CD4-positive, alpha-beta T cell treated with Interleukin-17A for 4 hours (primary cell): ENCODE data around the gene ACVR2B.

Experiments used
- DNase-seq: peaks from one replicate; pipeline ENCODE4 v3.0.0-alpha.2; 2020; ENCODE audit warnings: mixed read lengths

The ACVR2B gene

DNA sequence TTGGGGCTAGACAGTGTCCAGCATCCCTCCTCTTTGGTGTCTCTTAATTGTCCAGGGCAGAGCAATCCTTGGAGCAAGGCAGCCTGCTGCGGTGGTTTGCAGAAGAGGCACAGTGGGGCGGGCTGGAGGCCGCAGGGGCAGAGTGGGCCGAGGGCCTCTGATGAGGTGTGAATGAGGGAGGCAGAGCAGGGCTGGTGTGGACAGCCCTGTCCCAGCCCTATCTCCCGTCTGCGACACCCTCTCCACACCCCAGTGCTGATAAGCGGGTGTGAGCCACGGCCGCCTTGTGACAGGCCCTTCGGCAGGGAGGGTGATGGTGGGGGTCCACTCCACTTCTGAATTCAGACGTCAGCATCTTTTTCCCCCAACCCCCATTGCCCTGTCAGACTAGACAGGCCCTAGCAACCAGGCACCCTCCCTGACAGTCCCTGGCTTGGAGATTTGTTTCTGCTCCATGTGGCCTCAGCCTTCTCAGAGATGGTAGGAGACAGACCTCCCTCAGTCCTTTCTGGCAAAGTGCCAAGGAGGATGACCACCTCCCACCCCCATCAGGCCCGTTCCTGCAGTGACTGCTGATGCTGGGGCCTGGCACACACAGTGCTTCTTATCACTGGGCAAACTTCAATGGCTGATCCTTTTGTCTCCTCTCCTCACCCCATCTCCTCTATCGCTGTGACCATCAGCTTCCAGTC is 79.7 kb downstream of the ACVR2B start:
- DNase-seq, result no peak

DNA sequence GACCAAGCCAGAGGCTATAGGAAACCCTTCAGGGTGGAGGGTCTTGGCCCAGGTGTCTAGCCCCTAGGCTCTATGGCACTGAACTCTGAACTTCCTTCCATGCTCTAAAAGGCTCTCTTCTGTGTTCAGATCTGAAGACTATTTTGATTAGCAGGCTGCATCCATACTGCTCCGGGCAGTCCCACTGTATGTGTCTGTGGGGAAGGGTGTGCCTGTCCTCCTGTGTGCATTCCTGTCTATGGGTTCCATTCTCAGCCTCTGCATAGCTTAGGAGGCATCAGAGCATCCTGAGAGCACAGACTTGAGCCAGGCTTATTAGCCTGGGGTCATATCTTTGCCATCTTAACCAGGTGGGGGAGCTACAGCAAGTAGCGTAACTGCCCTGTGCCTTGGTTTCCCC is 80.5 kb downstream of the ACVR2B start:
- no peak for DNase-seq

DNA sequence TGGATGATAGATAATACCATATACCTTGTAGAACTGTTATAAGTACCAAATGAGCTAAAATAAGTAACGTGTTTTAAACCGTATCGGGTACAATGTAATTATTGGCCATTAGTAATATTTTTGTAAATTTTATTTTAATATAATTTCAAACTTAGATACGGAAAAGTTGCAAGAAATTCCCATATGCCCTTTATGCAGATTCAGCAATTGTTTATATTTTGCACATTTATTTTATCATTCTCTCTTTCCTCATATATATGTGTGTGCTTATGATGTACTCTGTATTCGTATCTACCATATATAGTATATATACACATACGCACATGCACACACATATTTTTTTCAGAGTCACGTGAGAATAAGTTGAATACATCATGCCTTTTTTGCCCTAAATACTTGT is 80.9 kb downstream of the ACVR2B start:
- no peak for DNase-seq

DNA sequence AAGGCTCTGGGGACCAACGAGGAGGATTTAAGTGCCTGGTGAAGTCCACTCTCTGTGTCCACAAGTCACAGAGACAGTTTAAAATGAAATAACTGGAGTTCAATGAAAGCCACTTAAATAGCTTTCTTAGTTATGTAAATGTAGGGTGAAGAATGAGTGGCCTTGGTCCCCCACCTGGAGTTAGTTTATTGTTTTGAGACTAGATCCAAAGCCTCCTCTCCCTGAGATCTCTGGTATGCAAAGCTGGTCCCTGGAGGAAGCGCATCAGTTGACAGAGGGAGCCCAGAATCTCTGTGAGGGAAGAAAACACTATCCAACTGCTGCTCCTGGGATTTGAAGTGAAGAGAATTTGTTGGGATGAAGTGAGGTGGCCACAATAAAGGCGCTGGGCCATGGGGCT is 83.0 kb downstream of the ACVR2B start:
- no peak for DNase-seq

DNA sequence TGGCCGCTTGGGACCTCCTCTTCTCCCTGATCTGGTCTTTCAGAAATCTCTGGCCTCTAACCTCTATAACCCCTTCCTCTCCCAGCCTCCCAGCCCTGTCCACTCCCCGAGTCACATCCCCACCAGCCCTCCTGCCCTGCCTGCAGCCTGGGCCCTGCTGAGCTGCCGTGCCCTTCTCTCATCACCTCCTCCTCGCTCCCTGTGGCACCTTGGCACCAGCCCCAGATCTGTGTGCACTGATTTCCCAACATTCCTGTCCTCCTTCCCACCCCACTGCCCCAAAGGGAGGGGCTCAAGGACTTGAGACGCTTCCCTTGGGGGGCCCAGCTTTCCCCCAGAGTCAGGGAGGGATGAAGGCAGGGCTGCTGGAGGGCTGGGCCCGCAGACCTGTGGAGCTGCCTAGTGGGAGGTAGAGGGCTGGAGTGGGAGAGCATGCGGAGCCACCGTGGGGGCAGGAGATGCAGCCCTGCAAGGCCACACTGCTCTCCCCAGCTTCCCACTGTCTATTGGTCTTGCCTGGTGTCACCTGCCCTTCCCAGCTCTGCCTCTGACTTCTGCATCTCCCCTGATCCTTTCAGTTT is 85.2 kb downstream of the ACVR2B start:
- no peak for DNase-seq

DNA sequence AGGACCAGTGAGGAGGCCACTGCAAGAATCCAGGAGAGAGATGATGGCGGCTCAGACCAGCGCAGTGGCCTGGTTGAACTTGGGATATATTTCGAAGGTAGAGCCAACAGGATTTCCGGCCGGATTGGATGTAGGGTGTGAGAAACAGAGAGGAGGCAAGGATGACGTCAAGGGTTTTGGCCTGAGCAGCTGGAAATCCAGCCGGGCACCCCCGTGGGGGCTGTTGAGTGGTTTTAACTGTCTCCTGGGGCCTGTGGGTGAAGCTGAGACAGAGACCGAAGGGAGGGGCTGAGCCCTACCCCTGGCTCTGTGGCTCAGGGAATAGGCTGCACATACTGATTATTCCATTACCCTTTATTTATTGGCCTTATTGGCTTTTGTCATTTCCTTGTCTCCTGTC is 88.1 kb downstream of the ACVR2B start:
- DNase-seq, result no peak
